H1 (cell line): ENCODE measurements around the gene KCNMA1. TPM values are rescaled to one million over a fixed set of nuclear protein-coding genes. Genes with fewer than 3 reads are reported as not detected.

ENCODE experiments used
- HDAC6 ChIP-seq: IDR thresholded peaks from one replicate; pipeline ENCODE4 v1.7.1; 2012; ENCODE audit warnings: low read depth, mild to moderate bottlenecking, inconsistent platforms, low read length, moderate library complexity
- KDM4A ChIP-seq: IDR thresholded peaks from one replicate; pipeline ENCODE4 v1.7.1; 2012; ENCODE audit warnings: low read depth, mild to moderate bottlenecking, moderate library complexity, low read length, inconsistent platforms; ENCODE audit not compliant: severe bottlenecking
- SIX5 ChIP-seq: IDR thresholded peaks from 2 replicates; pipeline ENCODE4 v1.6.1; 2011; ENCODE audit warnings: mild to moderate bottlenecking, low read depth, low read length
- polyA plus RNA-seq, 7 experiments: library from polyadenylated mRNA; depleted of rRNA in 3 of 7; stranded (reverse) in 5 of 7; unstranded in 2 of 7; fragments of >200 nt in 5 of 7; fragments of 200-250 nt in 2 of 7; gene quantifications; 1 replicate in 5 of 7; 2 replicates in 1 of 7; 4 replicates in 1 of 7; pipeline versions ENCODE4 v1.2.1 to v1.2.3, GENCODE V29; 2011 to 2013; ENCODE audit warnings: missing spikeins in 2 of 7, mixed read lengths in 2 of 7
- total RNA-seq: library from RNA; stranded (reverse); fragmentation: NEBNext Ultra II Directional; extraction: Animal tissue kit (Norgen Biotek cat#: 25700); gene quantifications from 2 replicates; pipeline ENCODE4 v1.2.1, GENCODE V29; 2021
- TF ChIP-seq, protein P1 (sequence below): fragments of 300-600 bp; sonication (generic); IDR thresholded peaks from 2 replicates; pipeline ENCODE4 v1.7.1; 2012; ENCODE audit warnings: low read length, moderate library complexity, mild to moderate bottlenecking, inconsistent platforms; ENCODE audit not compliant: insufficient replicate concordance

KCNMA1 gene
- total and polyA plus RNA-seq, 2 of the 8 experiments (the other 6 are each of a cell fraction or from before 2014, with no cell fraction given) = 10.2 to 11.1 TPM

DNA sequence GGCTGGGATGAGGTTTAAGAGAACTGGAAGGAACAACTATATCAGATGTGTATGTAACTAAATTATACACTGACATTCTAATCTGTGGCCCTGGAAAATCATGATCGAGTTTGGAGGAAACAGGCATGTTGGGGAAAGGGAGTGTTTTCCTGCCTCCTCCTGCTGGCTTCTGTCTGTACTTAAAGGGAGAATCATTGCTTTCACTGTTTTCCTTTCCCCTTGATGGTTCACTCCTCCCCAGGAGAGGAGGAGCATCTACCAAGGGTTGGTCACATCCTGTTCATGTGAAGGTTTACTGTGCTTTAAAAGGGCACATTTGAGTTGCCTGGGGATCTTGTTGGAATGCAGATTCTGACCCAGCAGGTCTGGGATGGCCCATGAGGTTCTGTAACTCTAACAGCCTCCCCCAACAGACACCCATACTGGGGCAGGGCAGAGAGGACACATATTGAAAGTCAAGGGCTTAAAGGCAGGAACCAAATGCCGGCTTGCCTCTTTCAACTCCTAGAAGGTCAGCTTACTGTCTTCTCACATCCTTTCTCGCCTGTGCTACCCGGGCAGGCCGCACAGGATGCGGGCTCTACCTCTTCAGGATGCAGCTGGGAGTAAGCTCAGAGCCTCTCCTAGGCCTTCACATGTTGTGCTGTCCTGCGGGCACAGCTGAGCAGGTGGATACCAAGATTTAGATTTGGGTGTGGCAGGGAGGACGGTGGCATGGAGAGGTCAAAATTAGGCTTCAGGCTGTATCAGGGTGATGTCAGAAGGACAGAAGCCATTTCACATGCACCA lies 694.8 kb downstream of the KCNMA1 start (continued):
- TF ChIP-seq, protein P1, sequence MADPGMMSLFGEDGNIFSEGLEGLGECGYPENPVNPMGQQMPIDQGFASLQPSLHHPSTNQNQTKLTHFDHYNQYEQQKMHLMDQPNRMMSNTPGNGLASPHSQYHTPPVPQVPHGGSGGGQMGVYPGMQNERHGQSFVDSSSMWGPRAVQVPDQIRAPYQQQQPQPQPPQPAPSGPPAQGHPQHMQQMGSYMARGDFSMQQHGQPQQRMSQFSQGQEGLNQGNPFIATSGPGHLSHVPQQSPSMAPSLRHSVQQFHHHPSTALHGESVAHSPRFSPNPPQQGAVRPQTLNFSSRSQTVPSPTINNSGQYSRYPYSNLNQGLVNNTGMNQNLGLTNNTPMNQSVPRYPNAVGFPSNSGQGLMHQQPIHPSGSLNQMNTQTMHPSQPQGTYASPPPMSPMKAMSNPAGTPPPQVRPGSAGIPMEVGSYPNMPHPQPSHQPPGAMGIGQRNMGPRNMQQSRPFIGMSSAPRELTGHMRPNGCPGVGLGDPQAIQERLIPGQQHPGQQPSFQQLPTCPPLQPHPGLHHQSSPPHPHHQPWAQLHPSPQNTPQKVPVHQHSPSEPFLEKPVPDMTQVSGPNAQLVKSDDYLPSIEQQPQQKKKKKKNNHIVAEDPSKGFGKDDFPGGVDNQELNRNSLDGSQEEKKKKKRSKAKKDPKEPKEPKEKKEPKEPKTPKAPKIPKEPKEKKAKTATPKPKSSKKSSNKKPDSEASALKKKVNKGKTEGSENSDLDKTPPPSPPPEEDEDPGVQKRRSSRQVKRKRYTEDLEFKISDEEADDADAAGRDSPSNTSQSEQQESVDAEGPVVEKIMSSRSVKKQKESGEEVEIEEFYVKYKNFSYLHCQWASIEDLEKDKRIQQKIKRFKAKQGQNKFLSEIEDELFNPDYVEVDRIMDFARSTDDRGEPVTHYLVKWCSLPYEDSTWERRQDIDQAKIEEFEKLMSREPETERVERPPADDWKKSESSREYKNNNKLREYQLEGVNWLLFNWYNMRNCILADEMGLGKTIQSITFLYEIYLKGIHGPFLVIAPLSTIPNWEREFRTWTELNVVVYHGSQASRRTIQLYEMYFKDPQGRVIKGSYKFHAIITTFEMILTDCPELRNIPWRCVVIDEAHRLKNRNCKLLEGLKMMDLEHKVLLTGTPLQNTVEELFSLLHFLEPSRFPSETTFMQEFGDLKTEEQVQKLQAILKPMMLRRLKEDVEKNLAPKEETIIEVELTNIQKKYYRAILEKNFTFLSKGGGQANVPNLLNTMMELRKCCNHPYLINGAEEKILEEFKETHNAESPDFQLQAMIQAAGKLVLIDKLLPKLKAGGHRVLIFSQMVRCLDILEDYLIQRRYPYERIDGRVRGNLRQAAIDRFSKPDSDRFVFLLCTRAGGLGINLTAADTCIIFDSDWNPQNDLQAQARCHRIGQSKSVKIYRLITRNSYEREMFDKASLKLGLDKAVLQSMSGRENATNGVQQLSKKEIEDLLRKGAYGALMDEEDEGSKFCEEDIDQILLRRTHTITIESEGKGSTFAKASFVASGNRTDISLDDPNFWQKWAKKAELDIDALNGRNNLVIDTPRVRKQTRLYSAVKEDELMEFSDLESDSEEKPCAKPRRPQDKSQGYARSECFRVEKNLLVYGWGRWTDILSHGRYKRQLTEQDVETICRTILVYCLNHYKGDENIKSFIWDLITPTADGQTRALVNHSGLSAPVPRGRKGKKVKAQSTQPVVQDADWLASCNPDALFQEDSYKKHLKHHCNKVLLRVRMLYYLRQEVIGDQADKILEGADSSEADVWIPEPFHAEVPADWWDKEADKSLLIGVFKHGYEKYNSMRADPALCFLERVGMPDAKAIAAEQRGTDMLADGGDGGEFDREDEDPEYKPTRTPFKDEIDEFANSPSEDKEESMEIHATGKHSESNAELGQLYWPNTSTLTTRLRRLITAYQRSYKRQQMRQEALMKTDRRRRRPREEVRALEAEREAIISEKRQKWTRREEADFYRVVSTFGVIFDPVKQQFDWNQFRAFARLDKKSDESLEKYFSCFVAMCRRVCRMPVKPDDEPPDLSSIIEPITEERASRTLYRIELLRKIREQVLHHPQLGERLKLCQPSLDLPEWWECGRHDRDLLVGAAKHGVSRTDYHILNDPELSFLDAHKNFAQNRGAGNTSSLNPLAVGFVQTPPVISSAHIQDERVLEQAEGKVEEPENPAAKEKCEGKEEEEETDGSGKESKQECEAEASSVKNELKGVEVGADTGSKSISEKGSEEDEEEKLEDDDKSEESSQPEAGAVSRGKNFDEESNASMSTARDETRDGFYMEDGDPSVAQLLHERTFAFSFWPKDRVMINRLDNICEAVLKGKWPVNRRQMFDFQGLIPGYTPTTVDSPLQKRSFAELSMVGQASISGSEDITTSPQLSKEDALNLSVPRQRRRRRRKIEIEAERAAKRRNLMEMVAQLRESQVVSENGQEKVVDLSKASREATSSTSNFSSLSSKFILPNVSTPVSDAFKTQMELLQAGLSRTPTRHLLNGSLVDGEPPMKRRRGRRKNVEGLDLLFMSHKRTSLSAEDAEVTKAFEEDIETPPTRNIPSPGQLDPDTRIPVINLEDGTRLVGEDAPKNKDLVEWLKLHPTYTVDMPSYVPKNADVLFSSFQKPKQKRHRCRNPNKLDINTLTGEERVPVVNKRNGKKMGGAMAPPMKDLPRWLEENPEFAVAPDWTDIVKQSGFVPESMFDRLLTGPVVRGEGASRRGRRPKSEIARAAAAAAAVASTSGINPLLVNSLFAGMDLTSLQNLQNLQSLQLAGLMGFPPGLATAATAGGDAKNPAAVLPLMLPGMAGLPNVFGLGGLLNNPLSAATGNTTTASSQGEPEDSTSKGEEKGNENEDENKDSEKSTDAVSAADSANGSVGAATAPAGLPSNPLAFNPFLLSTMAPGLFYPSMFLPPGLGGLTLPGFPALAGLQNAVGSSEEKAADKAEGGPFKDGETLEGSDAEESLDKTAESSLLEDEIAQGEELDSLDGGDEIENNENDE = no peak
- TF ChIP-seq KDM4A (no peak), SIX5 (no peak), HDAC6 (no peak)
- TF ChIP-seq, all 59 proteins: peak for 0
